Measurements from ENCODE around the gene NCAM1. TPM values are rescaled to one million over a fixed set of nuclear protein-coding genes. Genes with fewer than 3 reads are reported as not detected.

The NCAM1 gene
- total RNA-seq, 1 experiment from 2014 or later: 0.22 TPM

DNA sequence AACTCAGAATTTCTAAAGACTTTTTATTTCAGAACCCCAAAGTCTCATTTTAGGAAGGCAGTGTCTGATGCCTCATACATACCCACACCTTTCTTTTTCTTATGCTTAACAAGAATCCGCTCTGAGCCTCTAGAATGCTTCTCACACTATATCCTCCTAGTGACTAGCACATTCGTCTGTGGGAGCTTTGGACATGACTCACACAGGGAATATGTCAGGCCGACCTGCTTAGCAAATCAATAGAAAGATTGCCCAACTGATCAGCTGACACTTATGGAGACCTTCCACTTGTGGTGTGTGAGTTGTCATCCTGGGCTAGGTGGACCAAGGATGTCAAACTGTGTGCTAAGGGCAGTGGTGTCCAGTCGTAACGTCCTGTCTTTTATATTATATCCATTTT is 223.3 kb downstream of the NCAM1 start:
- H3K9me3 ChIP-seq (ENCODE audit: control insufficient read depth in 1 of 2, insufficient read depth in 1 of 2, low read depth in 1 of 2, low read length in 2 of 2): no peaks in the 10 kb centered on the region
- H3K4me3 ChIP-seq (replicated peaks in 1 of 2; ENCODE audit: low read depth in 1 of 2, low read length in 2 of 2): no peak overlapping the region
- DNase-seq (ENCODE audit: low read depth, low spot score): no peak
- H3K4me2 ChIP-seq (ENCODE audit: low read length): no peak overlapping the region
- TF ChIP-seq CEBPB (IDR thresholded peaks at IDR 0.05; ENCODE audit: low read depth) (peak; percentile 38; the same call in 1 of the 2 replicates), ZFX (IDR thresholded peaks at IDR 0.05) (no peak)
- intact Hi-C loops (cut with micrococcal nuclease): no loop called here
- no peaks in the 10 kb centered on the region for H4K20me1 ChIP-seq (ENCODE audit: insufficient read depth)
- no peaks in the 10 kb centered on the region for H3K4me1 ChIP-seq (ENCODE audit: control insufficient read depth in 1 of 2, insufficient read depth in 2 of 2, low read length in 2 of 2)
- H2AFZ ChIP-seq (ENCODE audit: low read depth, low read length, poor library complexity, severe bottlenecking): no peak overlapping the region
- H3K9me2 ChIP-seq (ENCODE audit: insufficient read depth): no peaks in the 10 kb centered on the region
- H3K27ac ChIP-seq (ENCODE audit: low read depth, low read length): no peak overlapping the region
- no peak for ATAC-seq
- ChIA-PET POLR2A (no interaction called here), RAD21 (ENCODE audit: low non-redundant PET in 1 of 2, low total read pairs in 2 of 2, uncharacterized antibody in 2 of 2, unreplicated experiment in 2 of 2) (no interaction called here), CTCF (no interaction called here)
- peaks cover 73% of the 10 kb centered on the region for H3K27me3 ChIP-seq (ENCODE audit: insufficient read depth, low read length)
- no peaks in the 10 kb centered on the region for H3K36me3 ChIP-seq (ENCODE audit: control insufficient read depth in 1 of 2, insufficient read depth in 2 of 2, low read length in 2 of 2)
- no peak overlapping the region for H3K9ac ChIP-seq (ENCODE audit: low read length)
- BruUV-seq (replicated peaks): no TSS peak
- H3K79me2 ChIP-seq (ENCODE audit: insufficient read depth, low read length): no peaks in the 10 kb centered on the region

DNA sequence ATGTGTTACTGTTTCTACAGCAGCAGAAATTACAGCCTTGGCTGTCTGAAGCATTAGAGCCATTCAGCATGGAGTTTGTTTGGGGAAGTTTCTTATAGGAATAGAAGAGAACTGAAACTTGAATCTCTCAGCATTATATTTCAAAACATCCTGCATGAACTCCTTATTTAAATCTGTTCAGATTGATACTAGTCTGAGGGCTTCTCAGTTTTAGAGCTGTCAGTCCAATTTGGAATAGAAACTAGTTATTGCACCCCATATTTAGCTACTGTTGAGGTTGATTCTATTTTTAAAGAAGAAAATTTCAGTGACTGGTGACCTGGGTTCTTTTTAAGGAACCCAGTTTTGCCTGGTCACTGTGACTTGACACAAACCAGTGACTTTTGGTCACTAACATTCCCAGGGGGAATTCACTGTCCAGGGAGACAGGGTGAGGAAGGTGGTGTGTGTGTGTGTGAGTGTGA is 227.2 kb downstream of the NCAM1 start:
- intact Hi-C loops (cut with micrococcal nuclease): no loop called here
- CTCF ChIA-PET: no interaction called here
- H3K9me2 ChIP-seq (ENCODE audit: insufficient read depth): no peaks in the 10 kb centered on the region
- no peak for ATAC-seq
- H3K4me2 ChIP-seq (ENCODE audit: low read length): no peak overlapping the region
- no peaks in the 10 kb centered on the region for H3K9me3 ChIP-seq (ENCODE audit: control insufficient read depth in 1 of 2, insufficient read depth in 1 of 2, low read depth in 1 of 2, low read length in 2 of 2)
- H3K4me1 ChIP-seq (ENCODE audit: control insufficient read depth in 1 of 2, insufficient read depth in 2 of 2, low read length in 2 of 2): no peaks in the 10 kb centered on the region
- H4K20me1 ChIP-seq (ENCODE audit: insufficient read depth): no peaks in the 10 kb centered on the region
- H3K9ac ChIP-seq (ENCODE audit: low read length): no peak overlapping the region
- POLR2A ChIA-PET: no interaction called here
- TF ChIP-seq RAD21 (IDR thresholded peaks at IDR 0.05; ENCODE audit: low read depth) (no peak), ZNF274 (IDR thresholded peaks at IDR 0.05; ENCODE audit: low read depth, low read length) (no peak), FOSL1 (IDR thresholded peaks at IDR 0.05; ENCODE audit: low read depth) (no peak), JUND (IDR thresholded peaks at IDR 0.05) (no peak), POLR2AphosphoS5 (IDR thresholded peaks at IDR 0.05; ENCODE audit: low read depth, low read length) (no peak), YY1 (IDR thresholded peaks at IDR 0.05; ENCODE audit: extremely low read depth, insufficient replicate concordance, low read depth, low read length) (no peak), ZFX (IDR thresholded peaks at IDR 0.05) (no peak), EZH2 (IDR thresholded peaks at IDR 0.05) (no peak), CBX3 (IDR thresholded peaks at IDR 0.05; ENCODE audit: low read depth) (no peak), ELF1 (IDR thresholded peaks at IDR 0.05; ENCODE audit: borderline replicate concordance, low read depth) (no peak), EGR1 (IDR thresholded peaks at IDR 0.05; ENCODE audit: low read depth) (no peak), CEBPB (IDR thresholded peaks at IDR 0.05; ENCODE audit: low read depth) (no peak), REST (IDR thresholded peaks at IDR 0.05; ENCODE audit: low read depth) (no peak), POLR2A (IDR thresholded peaks at IDR 0.05; ENCODE audit: borderline replicate concordance, extremely low read depth, insufficient read depth, insufficient read length) (no peak)
- TF ChIP-seq, protein P1, sequence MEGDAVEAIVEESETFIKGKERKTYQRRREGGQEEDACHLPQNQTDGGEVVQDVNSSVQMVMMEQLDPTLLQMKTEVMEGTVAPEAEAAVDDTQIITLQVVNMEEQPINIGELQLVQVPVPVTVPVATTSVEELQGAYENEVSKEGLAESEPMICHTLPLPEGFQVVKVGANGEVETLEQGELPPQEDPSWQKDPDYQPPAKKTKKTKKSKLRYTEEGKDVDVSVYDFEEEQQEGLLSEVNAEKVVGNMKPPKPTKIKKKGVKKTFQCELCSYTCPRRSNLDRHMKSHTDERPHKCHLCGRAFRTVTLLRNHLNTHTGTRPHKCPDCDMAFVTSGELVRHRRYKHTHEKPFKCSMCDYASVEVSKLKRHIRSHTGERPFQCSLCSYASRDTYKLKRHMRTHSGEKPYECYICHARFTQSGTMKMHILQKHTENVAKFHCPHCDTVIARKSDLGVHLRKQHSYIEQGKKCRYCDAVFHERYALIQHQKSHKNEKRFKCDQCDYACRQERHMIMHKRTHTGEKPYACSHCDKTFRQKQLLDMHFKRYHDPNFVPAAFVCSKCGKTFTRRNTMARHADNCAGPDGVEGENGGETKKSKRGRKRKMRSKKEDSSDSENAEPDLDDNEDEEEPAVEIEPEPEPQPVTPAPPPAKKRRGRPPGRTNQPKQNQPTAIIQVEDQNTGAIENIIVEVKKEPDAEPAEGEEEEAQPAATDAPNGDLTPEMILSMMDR (IDR thresholded peaks at IDR 0.05 in 2 of 3, conservative IDR thresholded peaks at IDR 0.05 in 1 of 3; ENCODE audit: borderline replicate concordance in 1 of 3, insufficient read depth in 1 of 3, low read depth in 2 of 3, low read length in 2 of 3): no peak
- TF ChIP-seq, protein P2, sequence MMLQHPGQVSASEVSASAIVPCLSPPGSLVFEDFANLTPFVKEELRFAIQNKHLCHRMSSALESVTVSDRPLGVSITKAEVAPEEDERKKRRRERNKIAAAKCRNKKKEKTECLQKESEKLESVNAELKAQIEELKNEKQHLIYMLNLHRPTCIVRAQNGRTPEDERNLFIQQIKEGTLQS (IDR thresholded peaks at IDR 0.05): no peak
- no peak for DNase-seq (ENCODE audit: low read depth, low spot score)
- BruUV-seq (replicated peaks): no TSS peak
- no peak overlapping the region for H3K4me3 ChIP-seq (replicated peaks in 1 of 2; ENCODE audit: low read depth in 1 of 2, low read length in 2 of 2)
- no peaks in the 10 kb centered on the region for H3K36me3 ChIP-seq (ENCODE audit: control insufficient read depth in 1 of 2, insufficient read depth in 2 of 2, low read length in 2 of 2)
- H2AFZ ChIP-seq (ENCODE audit: low read depth, low read length, poor library complexity, severe bottlenecking): no peak overlapping the region
- no peaks in the 10 kb centered on the region for H3K79me2 ChIP-seq (ENCODE audit: insufficient read depth, low read length)
- H3K27ac ChIP-seq (ENCODE audit: low read depth, low read length): no peak overlapping the region
- H3K27me3 ChIP-seq (ENCODE audit: insufficient read depth, low read length): peaks cover 71% of the 10 kb centered on the region
- RAD21 ChIA-PET (ENCODE audit: low non-redundant PET in 1 of 2, low total read pairs in 2 of 2, uncharacterized antibody in 2 of 2, unreplicated experiment in 2 of 2): no interaction called here
